NB4 (cell line): ENCODE results near the gene CSNK1A1L.

ENCODE experiments used
- CTCF ChIP-seq: IDR thresholded peaks from one replicate; pipeline ENCODE4 v1.5.1; 2012; ENCODE audit warnings: low read depth, low read length
- MAX ChIP-seq: IDR thresholded peaks from 2 replicates; pipeline ENCODE4 v1.6.1; 2011; ENCODE audit warnings: low read depth, low read length

- TF ChIP-seq MAX (no peak), CTCF (no peak)
Measured at GRCh38 chr13:37089495-37089894, 16.0 kb downstream of the CSNK1A1L start.
